Mucosa of rectum (tissue), 2 donors: ENCODE data around the gene DNAJC7.

Experiments
- H3K27ac ChIP-seq, 2 donors: one replicate each; pipeline ENCODE4 v1.7.0; 2013; ENCODE audit warnings: inconsistent platforms in 2 of 2, low read depth in 2 of 2, low read length in 2 of 2
- H3K27me3 ChIP-seq, 2 donors: one replicate each; pipeline ENCODE4 v1.7.0; 2013; ENCODE audit warnings: low read length in 2 of 2; ENCODE audit not compliant: control insufficient read depth in 2 of 2, insufficient read depth in 2 of 2
- H3K36me3 ChIP-seq, 2 donors: one replicate each; pipeline ENCODE4 v1.7.0; 2013; ENCODE audit warnings: low read length in 2 of 2; ENCODE audit not compliant: control insufficient read depth in 2 of 2, insufficient read depth in 2 of 2
- H3K4me1 ChIP-seq, 2 donors: one replicate each; pipeline ENCODE4 v1.7.0; 2013; ENCODE audit warnings: low read length in 2 of 2, mild to moderate bottlenecking in 1 of 2; ENCODE audit not compliant: control insufficient read depth in 2 of 2, insufficient read depth in 2 of 2
- H3K4me3 ChIP-seq, 2 donors: one replicate each; pipeline ENCODE4 v1.7.0; 2013; ENCODE audit warnings: low read length in 2 of 2
- H3K9ac ChIP-seq, 2 donors: one replicate each; pipeline ENCODE4 v1.7.0; 2013; ENCODE audit warnings: low read length in 2 of 2, low read depth in 1 of 2, mild to moderate bottlenecking in 1 of 2
- H3K9me3 ChIP-seq, 2 donors: one replicate each; pipeline ENCODE4 v1.7.0; 2013; ENCODE audit warnings: low read length in 2 of 2; ENCODE audit not compliant: control insufficient read depth in 2 of 2
- donor health status: healthy.
- donor health status: Normal muscosa, but diverticular disease.

Gene DNAJC7

GRCh38 chr17:41928693-41929251 lies 88.5 kb downstream of the DNAJC7 start:
- peaks cover 3 to 5% of the 10 kb centered on the region in 2 donors for H3K4me1 ChIP-seq
- H3K9ac ChIP-seq = no peak overlapping the region
- no peaks in the 10 kb centered on the region for H3K36me3 ChIP-seq
- H3K9me3 ChIP-seq = no peaks in the 10 kb centered on the region
- no peaks in the 10 kb centered on the region for H3K27me3 ChIP-seq
- H3K4me3 ChIP-seq = no peak overlapping the region
- H3K27ac ChIP-seq = no peak overlapping the region
